HG02870 (cell line): Measurements from ENCODE around the gene USP11.

ENCODE experiments used
- ATAC-seq: cut with Tn5 transposase; IDR thresholded peaks from one replicate; pipeline ENCODE4 v1.9.1; 2021; ENCODE audit warnings: mild to moderate bottlenecking, moderate library complexity; ENCODE audit not compliant: unreplicated experiment

The USP11 gene

GRCh38 chrX:47202877-47203276 is 29.9 kb upstream of the USP11 start:
- no peak for ATAC-seq

DNA sequence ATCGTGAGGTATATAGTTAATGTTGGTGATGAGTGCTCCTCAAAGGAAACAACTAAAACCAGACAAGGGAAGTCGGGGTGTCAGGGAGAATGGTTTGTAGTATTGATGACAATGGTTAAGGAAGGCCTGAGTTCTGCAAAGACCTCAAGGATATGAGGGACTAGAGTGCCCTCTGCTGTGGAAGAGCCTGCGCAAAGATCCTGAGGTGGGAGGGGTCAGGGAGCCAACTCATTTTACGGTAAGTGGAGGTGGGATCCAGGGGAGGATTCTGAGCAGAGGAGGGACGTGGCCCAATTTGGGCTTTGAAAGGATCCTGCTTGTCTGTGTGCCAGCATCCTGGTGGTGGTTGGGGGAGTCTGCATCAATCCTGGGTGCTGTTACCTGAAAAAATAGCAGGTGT is 27.8 kb upstream of the USP11 start:
- no peak for ATAC-seq

GRCh38 chrX:47206316-47206715 is 26.5 kb upstream of the USP11 start:
- ATAC-seq = no peak

DNA sequence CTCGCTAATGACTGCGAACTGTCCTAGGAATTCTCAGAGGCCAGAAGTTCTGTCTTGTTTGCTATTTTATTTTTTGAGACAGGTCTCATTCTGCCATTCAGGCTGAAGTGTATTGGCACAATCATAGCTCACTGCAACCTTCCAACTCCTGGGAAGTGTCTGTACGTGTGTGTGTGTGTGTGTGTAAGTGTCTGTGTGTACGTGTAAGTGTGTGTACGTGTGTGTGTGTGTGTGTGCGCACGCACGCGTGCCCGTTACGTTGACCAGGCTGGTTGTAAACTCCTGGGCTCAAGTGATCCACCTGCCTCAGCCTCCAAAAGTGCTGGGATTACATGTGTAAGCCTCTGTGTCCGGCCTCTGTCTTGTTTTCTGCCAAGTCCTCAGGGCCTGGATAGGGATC is 24.7 kb upstream of the USP11 start:
- ATAC-seq = no peak

GRCh38 chrX:47209508-47210238 is 23.1 kb upstream of the USP11 start:
- ATAC-seq = no peak

GRCh38 chrX:47210661-47211425 is 22.0 kb upstream of the USP11 start:
- ATAC-seq = no peak

GRCh38 chrX:47212381-47213293 is 20.2 kb upstream of the USP11 start:
- no peak for ATAC-seq

DNA sequence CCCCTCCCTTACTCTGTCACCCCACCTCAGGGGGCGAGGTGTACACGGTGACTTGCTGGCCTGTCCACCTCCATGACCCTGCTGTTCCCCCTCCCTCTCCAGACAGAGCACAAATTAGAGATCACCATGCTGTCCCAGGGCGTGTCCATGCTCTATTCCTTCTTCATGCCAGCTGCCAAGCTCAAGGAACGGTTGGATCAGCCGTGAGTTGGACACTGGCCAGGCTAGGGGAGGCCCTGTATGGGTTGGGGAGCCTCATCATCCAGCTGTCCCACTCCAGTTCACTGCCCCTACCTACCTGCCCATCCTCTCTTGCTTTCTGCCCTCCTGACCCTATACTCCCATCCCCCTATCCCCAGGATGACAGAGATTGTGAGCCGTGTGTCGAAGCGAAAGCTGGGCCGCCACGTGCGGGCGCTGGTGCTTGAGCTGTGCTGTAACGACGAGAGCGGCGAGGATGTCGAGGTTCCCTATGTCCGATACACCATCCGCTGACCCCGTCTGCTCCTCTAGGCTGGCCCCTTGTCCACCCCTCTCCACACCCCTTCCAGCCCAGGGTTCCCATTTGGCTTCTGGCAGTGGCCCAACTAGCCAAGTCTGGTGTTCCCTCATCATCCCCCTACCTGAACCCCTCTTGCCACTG is 18.3 kb upstream of the USP11 start:
- no peak for ATAC-seq

GRCh38 chrX:47215291-47215900 is 17.4 kb upstream of the USP11 start:
- ATAC-seq = no peak

DNA sequence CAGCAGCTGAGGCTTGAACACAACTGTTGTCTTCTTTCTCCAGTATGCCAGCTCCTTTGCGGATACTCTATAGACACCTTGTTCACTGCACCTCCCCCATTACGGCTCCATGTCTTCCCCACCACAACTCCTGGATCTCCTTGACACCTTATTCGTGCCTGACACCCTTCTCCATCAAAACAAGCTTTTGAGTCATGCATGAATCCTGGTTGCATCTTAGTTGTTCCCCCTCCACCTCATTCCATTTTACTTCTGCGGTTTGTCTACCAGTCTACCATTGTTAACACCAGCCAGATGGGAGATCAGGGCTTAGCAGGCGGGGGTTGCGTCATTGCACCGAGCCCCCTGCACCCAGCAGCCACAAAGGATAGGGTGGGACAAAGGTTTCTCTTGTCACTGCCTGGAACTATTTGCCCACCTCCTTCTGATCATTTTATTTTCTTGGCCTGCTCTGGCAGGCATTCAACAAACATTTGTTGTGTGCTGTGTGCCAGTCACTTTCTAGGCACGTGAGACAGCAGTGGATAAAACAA is 16.4 kb upstream of the USP11 start:
- ATAC-seq = no peak

DNA sequence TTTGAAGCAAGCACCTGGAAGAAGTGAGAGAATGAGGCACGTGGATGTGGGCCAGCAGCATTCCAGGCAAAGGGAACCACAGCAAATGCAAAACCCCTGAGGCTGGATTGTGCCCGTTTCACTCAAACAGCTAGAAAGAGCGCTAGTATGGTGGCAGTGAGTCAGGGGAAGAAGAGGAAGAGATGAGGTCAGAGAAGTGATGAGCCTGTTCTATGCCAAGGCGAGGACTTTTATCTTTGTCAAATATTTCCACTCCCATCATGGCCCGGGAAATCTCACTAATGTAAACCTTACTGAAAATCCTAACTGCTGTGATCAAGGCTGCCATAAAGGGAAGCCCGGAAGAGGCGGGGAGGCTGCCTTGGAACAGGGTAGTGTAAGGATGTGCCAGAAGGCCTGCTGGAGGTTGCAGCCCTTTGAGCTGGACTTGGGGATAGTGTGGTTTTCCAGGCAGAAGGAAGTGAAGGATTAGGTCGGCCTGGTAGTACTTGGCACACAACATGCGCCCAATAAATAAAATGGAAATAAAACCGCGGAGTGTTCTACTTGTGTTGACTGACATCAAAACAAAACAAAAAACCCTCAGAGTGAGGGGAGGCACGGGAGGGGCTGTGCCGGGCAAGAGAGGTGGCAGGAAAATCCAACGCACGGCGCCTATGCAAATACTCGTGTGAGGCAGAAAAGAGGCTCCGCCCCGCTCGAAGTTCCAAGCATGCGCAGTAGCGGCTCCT is 15.5 kb upstream of the USP11 start:
- ATAC-seq = no peak

DNA sequence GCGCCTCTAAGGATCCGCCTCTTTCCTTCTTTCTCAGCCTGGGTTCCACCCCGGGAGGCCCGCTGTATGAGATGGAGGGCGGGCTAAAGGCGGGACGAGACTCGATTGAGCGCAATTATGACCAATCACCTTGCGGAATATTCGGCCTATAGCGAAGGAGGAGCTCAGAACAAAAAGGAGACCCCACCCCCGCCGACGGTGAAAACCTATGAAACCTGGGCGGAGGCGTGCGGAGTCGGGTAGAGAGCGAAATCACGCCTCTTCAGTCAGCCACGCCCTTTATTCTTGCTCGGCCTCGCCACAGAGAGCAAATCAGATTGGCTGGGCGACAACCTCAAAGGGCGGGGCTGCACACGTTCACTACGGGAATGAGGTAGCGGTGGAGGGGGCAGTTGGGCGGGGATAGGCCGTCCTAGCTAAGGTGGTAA is 14.9 kb upstream of the USP11 start:
- ATAC-seq = peak; percentile 89

GRCh38 chrX:47218280-47218919 is 14.4 kb upstream of the USP11 start, which contains the start of gene CDK16:
Gene CDK16 (plus strand): TSS chrX:47218681. CDS start chrX:47223558, 4,877 bp downstream.
- ATAC-seq = peak; percentile 42

DNA sequence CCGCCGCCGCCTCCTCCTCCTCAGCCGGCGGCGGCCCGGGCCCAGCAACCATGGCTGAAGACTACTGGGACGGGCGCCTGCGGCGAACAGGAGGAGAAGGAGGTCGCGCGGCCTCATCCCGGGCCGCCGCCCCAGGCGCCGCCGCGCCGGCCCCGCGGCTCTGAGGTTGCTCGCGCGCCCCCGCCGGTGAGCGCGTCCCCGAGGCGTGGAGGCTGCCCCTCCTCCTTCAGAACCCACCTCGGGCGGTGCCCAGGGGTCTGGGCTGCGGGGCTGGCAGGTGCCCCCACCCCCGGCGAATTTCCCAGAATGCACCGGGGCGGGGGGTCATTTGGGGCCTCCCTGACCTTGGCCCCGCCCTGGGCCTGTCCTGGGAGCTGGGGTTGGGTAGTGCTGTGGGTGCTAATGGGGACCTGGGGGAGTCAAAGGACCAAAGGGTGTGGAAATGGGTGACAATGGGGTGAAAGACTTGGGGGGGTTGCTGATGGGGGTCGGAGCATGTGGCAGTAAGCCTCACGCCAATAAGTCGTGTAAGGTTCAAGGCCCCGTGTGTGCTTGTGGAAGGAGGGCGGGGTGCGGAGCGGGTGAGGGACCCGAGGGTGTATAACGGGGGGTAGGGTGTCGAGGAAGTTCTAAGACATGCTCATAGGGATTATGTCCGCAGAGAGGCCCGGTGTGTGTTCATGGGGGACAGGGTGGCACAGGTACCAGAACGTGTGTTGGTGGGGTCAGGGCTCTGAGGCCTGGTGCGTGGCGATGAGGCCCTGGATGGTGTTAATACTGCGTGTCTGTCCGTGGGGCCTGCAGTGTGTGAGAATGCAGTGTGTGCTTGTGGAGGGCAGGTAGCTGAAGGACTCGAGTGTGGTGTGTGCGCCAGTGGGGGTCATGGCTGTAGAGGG is 13.6 kb upstream of the USP11 start:
- ATAC-seq = no peak

DNA sequence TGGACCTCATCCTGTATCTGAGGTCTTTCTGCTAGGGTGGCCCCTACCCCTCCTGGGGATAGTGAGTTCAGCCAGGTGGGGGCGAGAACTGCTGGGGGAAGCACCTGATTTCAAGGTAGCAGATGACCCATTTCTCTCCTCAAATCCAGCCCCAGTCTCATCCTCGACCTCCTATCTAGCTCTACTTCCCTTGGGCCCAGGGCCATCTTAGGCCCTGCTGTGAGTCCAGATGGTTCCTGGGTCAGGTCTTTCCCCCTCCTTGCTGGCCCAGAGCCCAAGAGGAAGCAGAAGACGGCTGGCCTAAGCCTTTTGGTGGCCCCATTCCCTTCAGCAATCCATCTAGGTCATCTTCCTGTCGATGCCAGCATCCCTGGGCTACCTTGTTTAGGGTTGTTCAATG is 11.1 kb upstream of the USP11 start:
- ATAC-seq = no peak

- no peak for ATAC-seq
Observed at GRCh38 chrX:47222751-47223350, 10.0 kb upstream of the USP11 start.

- no peak for ATAC-seq
Observed at GRCh38 chrX:47223476-47224250, 9.1 kb upstream of the USP11 start.
